DMS79 treated with DMSO at 0.1 percent for 48 hours (cell line): ENCODE measurements around the gene MAD1L1.

ENCODE experiments used
- DNase-seq: peaks from one replicate; lab custom pipeline; 2025; lab: John Stamatoyannopoulos, UW

Gene MAD1L1

DNA sequence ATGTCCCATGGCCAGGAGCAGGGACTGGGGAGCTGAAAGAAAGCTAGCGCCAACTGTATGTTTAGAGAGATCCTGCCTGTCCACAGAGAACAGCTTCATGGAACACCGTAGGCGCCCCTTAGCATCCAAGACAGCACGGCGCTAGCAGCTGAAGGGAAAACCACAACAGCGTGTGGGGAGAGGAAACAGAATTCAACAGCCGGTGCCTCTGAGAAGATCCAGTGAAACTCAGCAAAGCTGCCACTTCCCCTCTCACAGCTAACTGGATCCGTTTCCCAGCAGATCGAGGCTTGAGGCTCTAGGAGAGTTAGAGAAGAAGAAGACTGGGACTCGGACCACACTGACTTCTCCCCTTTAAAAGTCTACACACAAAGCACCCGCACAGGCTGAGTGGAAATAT, 145.0 kb downstream of the MAD1L1 start:
- DNase-seq: no peak

DNA sequence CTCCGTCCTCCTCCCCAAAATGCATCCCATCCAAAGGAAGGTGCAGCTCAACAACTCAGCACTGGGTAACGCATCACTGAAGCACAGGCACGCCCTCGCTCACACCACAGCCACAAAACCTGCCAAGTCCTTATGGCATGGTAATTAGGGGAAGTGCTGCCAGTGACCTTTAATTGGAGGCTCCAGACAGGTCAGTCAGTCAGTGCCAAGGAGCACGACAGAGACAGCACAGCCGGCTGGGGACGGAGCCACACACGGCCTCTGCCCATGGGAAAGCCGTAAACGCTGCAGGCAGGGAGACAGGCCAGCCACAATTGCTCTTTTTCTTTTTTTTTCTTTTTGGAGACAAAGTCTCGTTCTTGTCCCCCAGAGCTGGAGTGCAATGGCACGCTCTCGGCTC, 146.5 kb downstream of the MAD1L1 start:
- no peak for DNase-seq

DNA sequence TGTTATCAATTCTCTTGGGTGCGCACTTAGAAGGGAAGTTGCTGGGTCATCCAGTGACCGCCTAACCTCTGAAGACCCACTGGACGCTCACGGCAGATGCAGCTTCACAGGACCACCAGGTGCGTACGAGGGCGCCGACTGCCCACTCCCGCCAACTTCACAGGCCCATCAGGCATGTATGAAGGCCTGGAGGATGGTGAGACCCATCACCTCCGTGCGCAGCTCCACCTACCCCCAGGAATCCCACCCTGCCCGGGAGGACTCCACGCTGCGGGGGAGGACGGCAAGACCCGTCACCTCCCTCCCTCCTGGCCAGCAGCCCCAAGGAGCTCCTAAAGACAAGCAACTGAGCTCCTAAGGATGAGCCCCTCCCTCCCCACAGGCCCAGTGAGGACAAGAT, 146.9 kb downstream of the MAD1L1 start:
- DNase-seq: no peak

DNA sequence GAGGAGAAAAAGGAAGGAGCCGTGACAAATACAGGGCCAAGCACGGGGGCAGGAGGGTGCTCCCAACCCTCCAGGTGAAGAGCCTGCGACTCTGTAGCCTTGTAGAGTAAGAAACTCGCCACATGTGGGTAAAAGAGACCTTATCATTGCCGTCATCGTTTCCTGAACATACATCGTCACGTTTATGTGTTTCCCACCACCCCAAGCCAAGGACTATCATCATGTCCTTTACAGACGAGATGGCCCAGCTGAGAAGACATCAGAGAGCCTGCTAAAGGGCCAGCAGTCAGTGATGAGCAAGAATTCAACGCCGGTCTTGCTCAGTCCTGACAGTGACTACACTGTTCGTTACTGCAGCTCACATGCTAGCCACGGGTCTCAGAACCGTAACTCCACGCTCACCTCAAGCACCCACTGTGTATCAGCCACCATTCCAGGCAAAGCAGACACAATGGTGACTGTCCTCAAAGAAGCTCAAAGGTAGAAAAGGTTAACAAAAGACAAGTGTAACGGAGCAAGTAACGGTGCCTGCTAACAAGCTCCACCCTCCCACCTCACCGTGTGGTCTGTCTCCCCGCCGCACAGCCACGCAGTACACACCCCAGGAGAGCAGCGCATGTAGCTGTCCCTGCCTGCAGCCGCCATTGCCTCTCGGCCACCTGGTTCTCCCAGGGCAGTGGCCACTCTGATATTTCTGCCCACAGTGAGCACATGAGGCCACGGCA, 147.8 kb downstream of the MAD1L1 start:
- DNase-seq: no peak

DNA sequence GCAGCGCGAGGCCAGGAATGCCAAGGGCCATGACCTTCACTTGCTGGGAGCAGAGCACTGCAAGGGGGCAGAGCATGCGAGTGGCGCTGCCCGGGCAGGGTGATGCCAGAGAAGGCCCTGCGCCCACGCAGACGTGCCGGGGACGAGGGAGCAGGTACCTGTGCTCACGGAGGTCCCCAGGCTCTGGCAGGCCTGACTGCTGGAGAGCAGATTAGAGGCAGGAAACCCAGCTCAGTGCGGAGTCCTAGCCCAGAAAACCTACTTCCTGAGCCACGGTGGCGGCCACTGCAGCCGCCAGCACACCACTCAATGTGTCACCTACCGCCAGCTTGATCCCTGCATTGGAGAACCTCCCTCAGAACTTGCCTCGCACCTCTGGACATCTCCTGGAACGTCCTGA, 148.4 kb downstream of the MAD1L1 start:
- DNase-seq: no peak

DNA sequence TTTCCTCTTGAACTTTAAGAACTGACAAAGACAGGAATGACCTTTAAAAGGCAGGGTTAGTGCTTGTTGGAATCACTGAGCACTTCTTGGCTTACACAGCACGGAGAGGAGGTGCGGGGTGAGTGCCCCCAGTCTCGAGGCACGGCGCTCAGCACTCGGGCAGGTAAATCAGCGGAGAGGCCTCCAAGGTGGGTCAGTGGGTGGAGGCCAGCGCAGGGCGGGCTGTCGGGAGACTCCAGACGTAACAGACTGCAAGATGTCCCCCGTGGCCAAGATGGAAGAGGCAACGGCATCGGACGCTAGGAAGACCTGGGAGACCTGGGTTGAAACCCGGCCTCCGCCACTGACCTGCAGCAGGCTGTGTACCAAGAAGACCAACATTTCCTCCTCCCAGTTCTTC, 149.4 kb downstream of the MAD1L1 start:
- DNase-seq: no peak

DNA sequence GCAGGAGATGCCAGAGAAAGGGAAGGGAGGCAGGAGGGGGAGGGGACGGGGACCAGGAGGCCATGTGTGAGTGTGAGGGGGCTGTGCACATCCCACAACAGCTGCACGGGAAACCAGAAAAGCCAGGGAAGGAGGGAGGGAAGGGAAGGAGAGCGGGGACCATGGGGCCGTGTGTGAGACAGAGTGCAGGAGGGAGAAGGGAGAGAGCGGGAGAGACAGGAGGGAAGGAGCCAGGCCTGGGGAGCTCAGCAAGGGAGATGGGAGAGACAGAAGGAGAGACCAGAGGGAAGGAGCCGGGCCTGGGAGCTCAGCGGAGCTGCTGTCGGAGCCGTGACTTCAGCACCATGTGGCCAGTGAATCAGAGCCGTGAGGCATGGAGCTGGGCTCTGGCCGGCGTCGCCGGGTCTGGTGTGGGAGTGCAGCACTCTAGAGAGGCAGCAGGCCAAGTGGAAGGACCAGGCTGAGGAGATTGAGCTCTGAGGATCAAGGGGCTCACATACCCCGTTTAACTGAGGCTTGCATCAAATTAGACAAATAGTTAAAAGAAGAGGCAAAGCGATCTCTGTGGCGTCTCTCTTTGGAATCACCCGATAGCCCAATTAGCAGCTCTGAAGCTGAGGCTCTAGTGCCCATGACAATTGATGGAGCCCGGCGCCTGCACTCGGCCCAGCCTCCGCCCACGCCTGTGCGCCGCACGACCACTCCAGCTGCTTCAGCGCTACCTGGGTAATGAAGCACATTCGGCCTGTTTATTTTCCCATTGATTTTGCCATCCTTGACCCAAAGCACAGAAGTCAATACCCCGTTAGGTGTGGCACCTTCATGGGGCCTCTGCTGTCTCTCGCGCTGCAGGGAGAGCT, 150.4 kb downstream of the MAD1L1 start:
- DNase-seq: no peak

DNA sequence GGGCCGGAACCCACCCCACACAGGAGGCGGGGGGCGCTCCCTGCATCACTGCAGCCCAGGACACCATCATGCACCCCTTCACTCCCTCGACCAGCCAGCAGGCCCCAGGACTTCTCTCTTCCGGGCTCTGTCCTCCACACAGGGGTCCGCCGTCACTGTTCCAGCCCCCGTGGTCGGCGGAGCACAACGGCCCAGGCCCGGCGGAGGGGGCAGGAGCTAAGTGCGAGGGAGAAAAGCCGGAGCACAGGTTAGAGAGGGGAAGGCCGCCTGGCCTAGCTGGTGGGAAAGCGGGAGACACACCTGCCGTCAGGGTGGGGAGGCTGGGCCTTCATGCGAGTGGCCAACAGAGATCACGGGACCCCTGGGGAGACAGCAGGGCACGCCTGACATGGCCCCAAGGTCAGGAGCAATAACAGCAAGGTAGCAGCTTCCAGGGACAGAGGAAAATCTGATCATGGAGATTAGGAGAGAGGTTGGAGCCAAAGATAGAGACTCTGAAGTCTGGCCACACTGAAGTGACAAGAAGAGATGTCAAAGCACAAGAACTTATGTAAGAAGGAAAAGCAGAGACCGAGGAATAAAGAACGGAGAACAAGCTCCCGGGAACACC, 151.1 kb downstream of the MAD1L1 start:
- no peak for DNase-seq

DNA sequence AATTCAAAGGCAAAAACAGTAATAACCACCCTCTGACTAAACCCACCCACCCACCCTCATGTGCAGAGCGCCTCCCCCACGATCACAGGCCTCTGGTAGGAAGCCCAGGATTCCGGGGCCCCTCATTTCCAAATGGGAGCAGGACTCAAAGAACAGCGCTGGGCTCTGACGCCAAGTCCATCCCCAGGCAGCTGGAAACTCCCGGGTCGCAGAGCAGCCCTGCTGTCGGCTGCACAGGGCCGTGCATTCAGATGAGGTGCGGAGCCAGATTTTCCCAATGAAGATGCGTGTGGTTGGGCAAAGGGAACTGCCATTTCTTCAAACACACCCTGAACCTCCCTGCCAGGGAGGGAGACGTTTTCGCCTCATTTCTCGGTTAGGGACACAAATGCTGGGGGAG, 152.3 kb downstream of the MAD1L1 start:
- DNase-seq: no peak

DNA sequence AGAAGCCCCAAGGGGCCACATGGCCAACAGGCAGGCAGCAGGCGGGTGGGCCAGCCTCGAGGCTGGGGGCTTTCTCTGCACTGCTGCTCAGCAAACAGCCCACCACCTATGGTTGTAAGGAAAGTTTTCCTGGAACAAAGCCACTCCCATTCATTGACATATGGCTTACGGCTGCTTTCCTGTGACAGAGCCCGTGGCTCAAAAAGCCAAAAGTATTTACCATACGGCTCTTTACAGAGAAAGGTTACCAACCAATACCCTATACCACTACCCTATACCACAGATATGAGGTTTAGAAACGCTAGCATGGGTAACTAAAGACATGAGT, 152.7 kb downstream of the MAD1L1 start:
- no peak for DNase-seq

DNA sequence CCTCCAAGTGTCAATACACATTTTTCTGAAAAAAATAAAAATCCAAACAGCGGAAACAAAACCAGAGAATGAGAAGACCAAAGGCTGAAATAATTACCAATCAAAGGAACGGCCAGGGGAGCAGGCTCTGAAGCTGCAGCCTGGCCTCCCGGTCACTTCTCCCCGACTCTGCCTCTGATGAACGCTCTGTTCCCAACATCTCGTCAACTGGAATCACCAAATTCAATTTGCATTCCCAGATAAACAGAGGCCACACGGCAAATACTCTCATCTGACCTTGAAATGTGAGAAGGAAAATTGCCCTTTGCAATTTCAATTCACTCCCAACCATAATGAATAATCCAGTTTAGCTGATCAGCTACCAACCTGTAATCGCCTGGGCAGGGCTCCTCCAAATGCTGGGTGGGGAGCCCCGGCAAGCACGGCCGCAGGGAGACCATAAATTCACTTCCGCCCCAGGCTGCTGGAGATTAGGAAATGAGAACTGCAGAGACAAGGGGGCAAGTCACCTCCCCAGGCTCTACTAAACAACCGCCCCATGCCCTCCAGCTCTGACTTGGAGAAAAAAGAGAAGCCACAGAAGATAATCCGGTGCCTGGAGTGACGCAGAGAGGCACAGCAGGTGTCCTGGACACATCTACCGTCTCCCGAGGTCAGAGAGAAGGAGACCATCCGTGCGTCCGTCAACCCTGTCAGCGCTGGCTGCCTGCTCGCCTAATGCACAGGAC, 153.2 kb downstream of the MAD1L1 start:
- DNase-seq: no peak

DNA sequence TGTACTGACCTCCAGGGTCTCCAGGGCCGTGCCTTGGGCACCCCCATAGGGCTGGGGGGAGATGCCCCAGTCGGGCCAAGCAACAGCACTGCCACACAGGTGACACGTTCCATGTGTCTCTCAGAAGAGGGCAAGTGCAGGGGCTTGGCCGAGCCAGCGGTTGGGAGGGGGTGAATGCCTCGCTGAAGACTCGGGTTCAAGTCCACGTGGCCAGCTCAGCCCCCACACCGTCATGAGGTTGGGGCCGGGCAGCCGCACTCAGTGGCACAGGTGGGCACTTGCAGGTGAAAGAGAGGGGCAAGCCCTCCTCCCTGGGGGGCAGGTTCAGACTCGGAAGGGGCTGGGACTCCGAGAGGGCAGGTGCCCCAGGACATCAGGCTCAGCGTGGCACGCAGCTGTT, 153.8 kb downstream of the MAD1L1 start:
- no peak for DNase-seq

DNA sequence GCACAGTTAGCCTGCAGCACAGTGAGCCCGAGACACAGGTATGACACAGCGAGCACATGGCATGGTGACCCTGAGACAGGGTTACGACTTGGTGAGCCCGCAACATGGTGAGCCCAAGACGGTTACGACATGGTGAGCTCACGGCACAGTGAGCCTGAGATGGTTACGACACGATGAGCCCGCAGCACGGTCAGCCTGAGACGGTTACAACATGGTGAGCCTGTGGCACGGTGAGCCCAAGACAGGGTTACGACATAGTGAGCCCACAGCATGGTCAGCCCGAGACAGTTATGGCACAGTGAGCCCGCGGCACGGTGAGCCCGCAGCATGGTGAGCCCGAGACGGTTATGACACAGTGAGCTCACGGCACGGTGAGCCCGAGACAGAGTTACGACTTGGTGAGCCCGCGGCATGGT, 156.1 kb downstream of the MAD1L1 start:
- DNase-seq: no peak

DNA sequence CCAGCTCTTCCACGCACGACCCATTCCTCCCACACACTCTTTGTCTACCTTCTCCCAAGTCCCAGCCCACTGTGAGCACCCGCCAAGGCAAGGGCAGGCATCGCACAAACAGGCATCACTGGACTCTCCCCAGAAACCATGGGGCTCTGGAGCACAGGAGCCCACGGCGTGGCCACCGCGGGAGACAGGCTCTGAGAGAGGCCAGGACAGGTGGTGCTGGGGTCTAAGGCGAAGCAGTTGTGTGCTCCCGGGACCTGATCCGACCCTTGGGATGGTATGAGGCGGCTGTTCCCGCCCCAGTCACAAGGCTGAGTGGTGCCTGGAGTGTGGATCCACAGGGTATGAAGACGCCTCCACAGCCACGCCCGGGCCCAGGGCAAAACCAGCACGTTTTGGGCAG, 156.9 kb downstream of the MAD1L1 start:
- no peak for DNase-seq

DNA sequence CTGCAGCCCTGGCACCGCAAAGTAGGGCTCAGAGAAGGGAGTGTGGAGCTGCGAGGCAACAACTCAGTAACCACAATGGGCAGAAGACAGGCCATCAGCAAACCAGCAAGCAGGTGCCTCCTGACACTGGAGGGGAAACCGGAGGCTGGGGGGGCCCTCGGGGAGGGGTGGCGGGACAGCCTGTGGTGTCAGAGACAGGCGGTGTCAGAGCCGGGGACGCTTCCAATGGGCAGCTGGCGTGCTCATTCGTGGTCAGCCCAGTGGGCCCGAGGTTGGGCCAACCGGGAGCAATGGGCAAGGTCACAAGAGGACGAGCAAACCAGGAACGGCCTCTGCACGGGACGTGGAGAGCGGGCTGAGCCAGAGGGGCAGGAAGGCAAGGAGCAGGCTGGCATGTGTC, 158.1 kb downstream of the MAD1L1 start:
- no peak for DNase-seq

DNA sequence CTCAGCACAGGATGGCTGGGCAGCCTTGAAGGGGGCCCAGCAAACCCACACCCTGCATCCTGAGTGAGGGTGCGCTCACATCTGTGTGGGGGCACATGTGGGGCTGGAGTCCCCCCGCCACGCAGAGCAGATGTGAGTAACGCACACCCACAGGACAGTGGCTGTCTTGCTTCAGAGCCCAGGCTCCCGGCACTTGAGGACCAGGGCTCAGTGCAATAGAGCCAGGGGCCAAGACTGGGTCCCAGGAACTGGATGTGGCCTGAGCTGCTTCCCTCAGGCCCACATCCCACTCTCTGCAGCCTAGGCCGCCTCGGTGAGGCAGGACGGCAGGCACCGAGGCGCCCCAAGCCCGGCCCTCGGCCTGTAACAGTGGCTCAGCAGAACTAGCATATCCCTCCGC, 159.9 kb downstream of the MAD1L1 start:
- DNase-seq: no peak

DNA sequence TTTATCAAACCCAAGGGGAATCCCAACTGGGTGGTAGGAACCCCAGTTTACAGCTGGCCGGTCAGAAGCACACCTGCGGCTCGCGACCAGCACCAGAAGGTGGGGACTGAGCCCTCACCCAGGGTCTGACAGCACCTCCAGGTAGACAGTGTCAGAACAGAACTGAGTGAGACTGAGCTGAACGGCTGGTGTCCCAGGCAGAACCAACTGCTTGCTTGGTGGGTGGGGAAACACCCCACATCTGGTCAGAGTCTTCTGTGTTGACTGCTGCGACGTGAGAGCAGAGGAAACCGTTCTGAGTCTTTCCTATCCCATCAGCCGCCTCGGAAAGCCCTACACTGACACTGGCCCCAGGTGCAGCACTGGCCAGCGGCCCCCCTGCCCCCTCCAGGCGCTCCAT, 160.7 kb downstream of the MAD1L1 start:
- no peak for DNase-seq

DNA sequence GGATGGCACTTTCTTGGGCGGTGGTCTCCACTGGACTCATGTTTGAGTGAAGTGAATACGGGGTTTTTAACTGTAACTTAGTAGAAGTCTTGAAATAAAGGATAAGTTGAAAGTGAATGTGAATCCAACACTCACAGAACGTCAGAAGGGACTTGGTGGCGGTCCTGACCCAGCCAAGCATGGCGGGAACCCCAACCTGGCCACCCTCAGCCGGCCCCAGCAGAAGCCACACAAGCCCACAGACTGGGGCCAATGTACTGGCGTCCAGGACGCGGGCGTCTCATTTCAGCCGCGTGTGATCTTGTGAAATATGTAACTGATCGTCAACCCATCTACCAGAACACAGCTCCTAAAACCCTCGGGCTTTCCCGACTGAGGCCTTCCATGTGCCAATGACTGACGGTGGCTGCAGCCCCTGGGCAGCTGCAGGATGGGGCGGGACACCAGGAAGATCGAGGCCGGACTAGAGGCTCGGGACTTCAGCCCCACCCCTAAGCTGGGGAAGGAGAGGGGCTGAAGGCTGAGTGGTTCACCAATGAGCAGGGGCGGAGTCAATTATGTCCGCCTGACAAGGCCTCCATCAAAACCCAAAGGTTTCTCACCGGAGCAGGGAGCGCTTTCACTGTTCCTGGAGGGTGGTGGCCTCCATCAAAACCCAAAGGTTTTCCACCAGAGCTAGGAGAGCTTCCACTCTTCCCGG, 161.5 kb downstream of the MAD1L1 start:
- no peak for DNase-seq

DNA sequence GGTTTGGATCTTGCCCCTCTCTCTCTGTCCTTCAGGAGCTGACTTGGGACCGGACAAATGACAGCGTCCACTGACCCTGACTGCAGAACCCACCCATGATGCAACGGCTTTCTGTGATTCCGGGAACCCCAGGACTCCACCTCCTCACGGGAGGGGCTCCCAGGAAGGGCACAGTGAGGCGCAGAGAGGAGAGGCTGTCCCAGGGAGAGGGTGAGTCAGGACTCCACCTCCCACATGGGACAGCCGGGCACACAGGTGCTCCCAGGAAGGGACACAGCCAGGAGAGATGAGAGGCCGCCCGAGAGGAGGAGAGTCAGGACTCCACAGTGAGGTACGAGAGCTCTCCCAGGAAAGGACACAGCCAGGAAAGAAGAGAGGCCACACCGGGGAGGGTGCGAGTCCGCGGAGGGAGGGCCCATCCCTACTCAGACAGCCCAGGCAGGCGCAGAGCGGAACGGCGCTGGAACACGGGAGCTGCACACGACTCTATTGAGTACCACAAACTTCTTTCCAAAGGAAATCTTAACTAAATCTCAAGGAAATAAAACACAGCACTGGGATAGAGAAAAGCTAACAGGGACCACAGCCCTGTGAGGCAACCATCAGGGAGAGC, 162.5 kb downstream of the MAD1L1 start:
- DNase-seq: no peak

DNA sequence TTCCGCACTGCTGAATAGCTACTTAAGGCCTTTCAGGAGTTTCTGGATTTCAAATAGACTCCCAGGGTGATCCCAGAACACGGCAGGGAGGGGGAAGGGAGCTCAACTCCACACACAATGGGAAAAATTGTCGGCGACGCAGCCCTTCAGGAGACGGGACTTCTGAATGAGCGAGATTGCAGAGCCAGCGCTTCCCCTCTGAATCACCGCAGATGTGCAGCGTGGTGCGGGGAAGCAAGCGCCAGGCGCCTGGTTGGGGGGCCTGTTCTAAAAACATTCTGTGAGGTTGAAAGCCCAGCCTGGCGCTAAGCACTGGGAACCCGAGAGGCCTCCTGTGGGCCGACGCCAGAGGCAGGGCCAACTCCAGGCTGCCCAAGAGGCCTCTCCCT, 163.3 kb downstream of the MAD1L1 start:
- DNase-seq: no peak

DNA sequence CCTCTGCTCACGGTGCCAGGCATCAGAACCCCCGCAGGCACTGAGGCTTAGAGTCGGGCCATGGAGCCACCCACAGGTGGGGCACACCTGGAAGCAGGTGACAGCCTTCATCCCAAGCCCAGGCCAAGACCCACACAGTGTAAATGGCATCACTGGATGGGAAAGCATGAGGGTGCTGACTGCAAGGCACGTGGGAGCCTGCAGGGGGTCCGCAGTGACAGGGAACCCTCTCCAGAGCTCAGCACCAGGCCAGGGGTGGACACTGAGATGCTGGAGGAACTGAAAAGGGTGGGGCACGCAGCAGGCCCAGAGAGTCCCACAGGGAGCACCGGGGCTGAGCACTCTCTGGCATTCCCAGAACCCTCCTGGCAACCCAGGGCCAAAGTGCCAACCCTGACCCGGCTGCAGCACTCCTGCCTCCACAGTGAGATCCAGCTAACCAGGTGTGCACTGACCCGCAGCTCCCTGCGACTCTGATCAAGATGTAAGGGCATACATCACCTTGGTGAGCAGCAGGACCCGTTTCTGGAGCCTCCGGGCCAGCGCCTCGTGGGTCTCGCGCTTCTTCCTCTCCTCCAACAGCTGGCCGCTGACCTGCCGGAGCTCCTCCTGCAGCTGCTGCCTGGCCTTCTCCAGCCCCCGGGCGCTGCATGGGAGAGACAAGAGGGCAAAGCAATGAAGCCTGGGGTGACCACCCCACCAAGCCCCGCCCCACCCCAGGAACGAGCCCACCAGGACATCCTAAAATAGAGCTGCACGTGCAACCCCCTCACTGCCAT, 163.9 kb downstream of the MAD1L1 start:
- DNase-seq: no peak
